ENCODE data around the gene DEFB114. TPM values are rescaled to one million over a fixed set of nuclear protein-coding genes. Genes with fewer than 3 reads are reported as not detected.

Gene DEFB114
- total RNA-seq, 3 donors from 2014 or later: not detected

GRCh38 chr6:49918787-49919186 is 45.2 kb downstream of the DEFB114 start:
- DNase-seq (ENCODE audit: low spot score in 2 of 2): no peak
- Histone ChIP-seq H3K36me3 (no peaks in the 10 kb centered on the region), H3K4me3 (no peak overlapping the region), H3K27me3 (no peaks in the 10 kb centered on the region), H3K4me1 (no peaks in the 10 kb centered on the region), H3K9me3 (no peaks in the 10 kb centered on the region), H3K27ac (no peak overlapping the region)
- TF ChIP-seq CTCF (IDR thresholded peaks at IDR 0.05) (no peak), POLR2AphosphoS5 (IDR thresholded peaks at IDR 0.05) (no peak), POLR2A (IDR thresholded peaks at IDR 0.05) (no peak)
- intact Hi-C loops (cut with DNase I; ENCODE audit: low total_unique reads): no loop called here

- intact Hi-C loops (cut with DNase I; ENCODE audit: low total_unique reads): no loop called here
- TF ChIP-seq POLR2AphosphoS5 (IDR thresholded peaks at IDR 0.05): no peak
- H3K4me3 ChIP-seq: no peak overlapping the region
Observed at GRCh38 chr6:49915035-49915434, 48.9 kb downstream of the DEFB114 start.

GRCh38 chr6:49913636-49914375 is 50.2 kb downstream of the DEFB114 start:
- Histone ChIP-seq H3K27ac (no peak overlapping the region), H3K27me3 (no peaks in the 10 kb centered on the region), H3K4me3 (no peak overlapping the region), H3K4me1 (no peaks in the 10 kb centered on the region), H3K36me3 (no peaks in the 10 kb centered on the region), H3K9me3 (no peaks in the 10 kb centered on the region)
- intact Hi-C loops (cut with DNase I; ENCODE audit: low total_unique reads): no loop called here
- DNase-seq (ENCODE audit: low spot score in 2 of 2): no peak
- no peak for TF ChIP-seq POLR2A (IDR thresholded peaks at IDR 0.05)
- no peak for TF ChIP-seq CTCF (IDR thresholded peaks at IDR 0.05)
- no peak for TF ChIP-seq POLR2AphosphoS5 (IDR thresholded peaks at IDR 0.05)

More at GRCh38 chr6:49915035-49915434, 48.9 kb downstream of the DEFB114 start:
- DNase-seq (ENCODE audit: low spot score in 2 of 2): no peak
- no peaks in the 10 kb centered on the region for H3K27me3 ChIP-seq
- no peaks in the 10 kb centered on the region for H3K4me1 ChIP-seq
- no peaks in the 10 kb centered on the region for H3K36me3 ChIP-seq
- no peaks in the 10 kb centered on the region for H3K9me3 ChIP-seq
- no peak overlapping the region for H3K27ac ChIP-seq

- no peaks in the 10 kb centered on the region for H3K9me3 ChIP-seq
- H3K36me3 ChIP-seq: no peaks in the 10 kb centered on the region
- DNase-seq (ENCODE audit: low spot score in 2 of 2): no peak
- intact Hi-C loops (cut with DNase I; ENCODE audit: low total_unique reads): no loop called here
- no peaks in the 10 kb centered on the region for H3K27me3 ChIP-seq
- H3K27ac ChIP-seq: no peak overlapping the region
- no peaks in the 10 kb centered on the region for H3K4me1 ChIP-seq
- H3K4me3 ChIP-seq: no peak overlapping the region
- no peak for TF ChIP-seq POLR2A (IDR thresholded peaks at IDR 0.05)
- no peak for TF ChIP-seq CTCF (IDR thresholded peaks at IDR 0.05)
- no peak for TF ChIP-seq POLR2AphosphoS5 (IDR thresholded peaks at IDR 0.05)
Observed at GRCh38 chr6:49912196-49912595, 51.8 kb downstream of the DEFB114 start.

GRCh38 chr6:49911252-49911651 is 52.7 kb downstream of the DEFB114 start:
- Histone ChIP-seq H3K36me3 (no peaks in the 10 kb centered on the region), H3K4me3 (no peak overlapping the region), H3K9me3 (no peaks in the 10 kb centered on the region), H3K27ac (no peak overlapping the region), H3K27me3 (no peaks in the 10 kb centered on the region), H3K4me1 (no peaks in the 10 kb centered on the region)
- TF ChIP-seq CTCF (IDR thresholded peaks at IDR 0.05) (no peak), POLR2A (IDR thresholded peaks at IDR 0.05) (no peak), POLR2AphosphoS5 (IDR thresholded peaks at IDR 0.05) (no peak)
- intact Hi-C loops (cut with DNase I; ENCODE audit: low total_unique reads): no loop called here
- DNase-seq (ENCODE audit: low spot score in 2 of 2): no peak

Other genes starting within 250 kb of the DEFB114 start
- 1 to 10 TPM in 1 of 3 donors, under 1 TPM in 1, not detected in 1; 0.73 to 9.2 TPM for gene CRISP3, start 219.8 kb downstream of the DEFB114 start, total RNA-seq
- gene PGK2, start 176.9 kb downstream of the DEFB114 start, total RNA-seq: not detected
- gene CRISP1, start 97.6 kb downstream of the DEFB114 start, total RNA-seq: not detected
- not detected for gene DEFB113, start 5.5 kb upstream of the DEFB114 start, total RNA-seq
- gene DEFB110, start 57.8 kb upstream of the DEFB114 start, total RNA-seq: not detected
- not detected for gene DEFB112, start 85.8 kb upstream of the DEFB114 start, total RNA-seq